GM12878 (cell line): ENCODE measurements around the gene GADL1. TPM values are rescaled to one million over a fixed set of nuclear protein-coding genes. Genes with fewer than 3 reads are reported as not detected.

ENCODE experiments used
- ATAC-seq: fragments of 200-7000 bp; cut with Tn5 transposase; 3 replicates; pipeline ENCODE4 v1.9.1; 2020; ENCODE audit warnings: mild to moderate bottlenecking, moderate library complexity
- BruUV-seq: library from RNA; stranded (reverse); fragments of 400-500 nt; replicated peaks from 2 replicates; lab custom pipeline; 2021; lab: Mats Ljungman, UMichigan
- CTCF ChIA-PET: fragments of 300-600 bp; sonication (Branson Sonifier 250); formaldehyde crosslinking; extraction: SDS; loops from one replicate; lab custom pipeline; 2021; ENCODE audit warnings: inconsistent platforms; lab: Yijun Ruan, JAX
- POLR2A ChIA-PET: fragments of 350-600 bp; formaldehyde crosslinking; extraction: SDS; loops from one replicate; lab custom pipeline; 2021; ENCODE audit warnings: inconsistent platforms; lab: Charles Lee
- RAD21 ChIA-PET: fragments of 300-600 bp; sonication (Branson Sonifier 250); formaldehyde crosslinking; loops from one replicate; lab custom pipeline; 2023; ENCODE audit warnings: antibody characterized with exemption; ENCODE audit not compliant: unreplicated experiment; lab: Charles Lee
- SMC1A ChIA-PET: fragments of 300-600 bp; sonication (Branson Sonifier 250); formaldehyde crosslinking; loops from one replicate; lab custom pipeline; 2023; ENCODE audit not compliant: unreplicated experiment, uncharacterized antibody; lab: Charles Lee
- DNase-seq: peaks from one replicate; pipeline ENCODE4 v3.0.0-alpha.2; 2011; ENCODE audit warnings: low read depth, low spot score
- FAIRE-seq: peaks from 3 replicates; lab custom pipeline; 2011; peaks lifted over from hg19 to GRCh38; lab: Jason Lieb, UNC
- H2AFZ ChIP-seq: 2 replicates; pipeline ENCODE4 v1.6.0; 2011; ENCODE audit warnings: low read depth, low read length, control low read depth; ENCODE audit not compliant: control insufficient read depth
- H3K27ac ChIP-seq: 2 replicates; pipeline ENCODE4 v1.5.1; 2011; ENCODE audit warnings: control low read depth; ENCODE audit not compliant: control insufficient read depth, insufficient read depth
- H3K27me3 ChIP-seq, 2 experiments: replicated peaks in 1 of 2; 2 replicates each; pipeline versions ENCODE4 v1.6.0 to v1.6.1; 2011; ENCODE audit warnings: low read length in 1 of 2; ENCODE audit not compliant: control insufficient read depth in 2 of 2, insufficient read depth in 2 of 2
- H3K36me3 ChIP-seq, 2 experiments: 2 replicates each; pipeline ENCODE4 v1.5.1; 2011; ENCODE audit warnings: low read length in 1 of 2; ENCODE audit not compliant: control insufficient read depth in 2 of 2, insufficient read depth in 2 of 2
- H3K4me1 ChIP-seq: 2 replicates; pipeline ENCODE4 v1.6.1; 2011; ENCODE audit warnings: mild to moderate bottlenecking, low read length, moderate library complexity, mixed read lengths; ENCODE audit not compliant: control insufficient read depth, insufficient read depth
- H3K4me2 ChIP-seq: 2 replicates; pipeline ENCODE4 v1.6.0; 2011; ENCODE audit warnings: control low read depth; ENCODE audit not compliant: control insufficient read depth, insufficient read depth
- H3K4me3 ChIP-seq: fragments of 200-600 bp; sonication (generic); 2 replicates; pipeline ENCODE4 v1.5.1; 2016
- H3K79me2 ChIP-seq: 2 replicates; pipeline ENCODE4 v1.6.0; 2011; ENCODE audit warnings: low read length; ENCODE audit not compliant: control insufficient read depth, insufficient read depth
- H3K9ac ChIP-seq: 2 replicates; pipeline ENCODE4 v1.8.0; 2011; ENCODE audit warnings: low read length, control low read depth, mixed read lengths; ENCODE audit not compliant: control insufficient read depth, insufficient read depth
- H3K9me3 ChIP-seq: replicated peaks from 3 replicates; pipeline ENCODE4 v1.5.1; 2011; ENCODE audit warnings: mild to moderate bottlenecking, low read length; ENCODE audit not compliant: control insufficient read depth, insufficient read depth
- H4K20me1 ChIP-seq: 2 replicates; pipeline ENCODE4 v1.6.0; 2011; ENCODE audit not compliant: control insufficient read depth, insufficient read depth
- BHLHE40 ChIP-seq, 2 experiments: fragments of 450-650 bp in 1 of 2; IDR thresholded peaks; 2 replicates each; pipeline ENCODE4 v1.6.1; 2011 to 2017; ENCODE audit warnings: low read depth in 2 of 2, borderline replicate concordance in 1 of 2, improper control_type of control experiment in 1 of 2, low read length in 1 of 2, mild to moderate bottlenecking in 1 of 2
- CBX3 ChIP-seq: fragments of 200-600 bp; sonication (generic); IDR thresholded peaks from 2 replicates; pipeline ENCODE4 v1.6.1; 2016; ENCODE audit warnings: low read depth, borderline replicate concordance
- ETV6 ChIP-seq, 2 experiments: fragments of 450-650 bp in 1 of 2; IDR thresholded peaks in 1 of 2; conservative IDR thresholded peaks in 1 of 2; 2 replicates each; pipeline ENCODE4 v1.6.1; 2014; ENCODE audit warnings: antibody characterized with exemption in 1 of 2, borderline replicate concordance in 1 of 2, low read depth in 1 of 2, mild to moderate bottlenecking in 1 of 2, moderate library complexity in 1 of 2
- HCFC1 ChIP-seq: fragments of 150-350 bp; IDR thresholded peaks from 2 replicates; pipeline ENCODE4 v1.6.1; 2014; ENCODE audit warnings: low read length
- MXI1 ChIP-seq: fragments of 150-350 bp; IDR thresholded peaks from 2 replicates; pipeline ENCODE4 v1.6.1; 2011; ENCODE audit warnings: low read depth, mild to moderate bottlenecking, inconsistent platforms, low read length, improper control_type of control experiment
- POLR2AphosphoS2 ChIP-seq: IDR thresholded peaks from 2 replicates; pipeline ENCODE4 v1.6.1; 2011; ENCODE audit warnings: low read depth, mild to moderate bottlenecking, low read length, improper control_type of control experiment, moderate library complexity
- RFX5 ChIP-seq: IDR thresholded peaks from 2 replicates; pipeline ENCODE4 v1.6.1; 2011; ENCODE audit warnings: low read depth, low read length, improper control_type of control experiment
- TARDBP ChIP-seq: IDR thresholded peaks from 2 replicates; pipeline ENCODE4 v1.6.1; 2016; ENCODE audit warnings: borderline replicate concordance
- ZNF592 ChIP-seq: fragments of 450-650 bp; IDR thresholded peaks from 2 replicates; pipeline ENCODE4 v1.6.1; 2017; ENCODE audit warnings: mild to moderate bottlenecking, moderate library complexity
- WGBS: methylation state at CpG from one replicate; pipeline ENCODE4 v1.1.6; 2016; ENCODE audit warnings: low lambda C conversion rate; ENCODE audit not compliant: insufficient replicate concordance, insufficient coverage; ENCODE audit errors: missing lambda C conversion rate; 5-methylcytosine and 5-hydroxymethylcytosine counted together
- in situ Hi-C: fragments of 300-500 bp; cut with MboI; formaldehyde crosslinking; loops from 9 replicates; pipeline ENCODE4 v1.14.3; 2018; ENCODE audit warnings: mixed read lengths
- intact Hi-C: fragments of 100-400 bp; cut with micrococcal nuclease; formaldehyde crosslinking; loops from one replicate; pipeline ENCODE4 v1.14.2; 2022; ENCODE audit not compliant: unreplicated experiment
- polyA plus RNA-seq, 11 experiments: library from polyadenylated mRNA; depleted of rRNA in 4 of 11; unstranded in 6 of 11; stranded (reverse) in 5 of 11; fragments of >200 nt; fragmentation: Nextera tagmentation in 4 of 11; fragmentation: Illumina TruSeq in 1 of 11; extraction: Ambion mirVana in 4 of 11; extraction: Trizol in 1 of 11; gene quantifications; 1 replicate in 1 of 11; 2 replicates in 10 of 11; pipeline versions ENCODE4 v1.2.1 to v1.2.3, GENCODE V29; 2011 to 2016; ENCODE audit warnings: inconsistent platforms in 2 of 11, missing spikeins in 2 of 11, low read depth in 1 of 11
- total RNA-seq, 4 experiments: library from RNA; depleted of rRNA in 3 of 4; stranded (reverse); fragments of >200 nt in 3 of 4; fragmentation: Illumina TruSeq in 1 of 4; extraction: Trizol in 1 of 4; gene quantifications; 2 replicates each; pipeline versions ENCODE4 v1.2.1 to v1.2.3, GENCODE V29; 2013 to 2021
- TF ChIP-seq, protein P1 (sequence below): IDR thresholded peaks from 2 replicates; pipeline ENCODE4 v1.6.1; 2011; ENCODE audit warnings: low read depth, low read length, improper control_type of control experiment, borderline replicate concordance
- TF ChIP-seq, protein P2 (sequence below): fragments of 450-650 bp; IDR thresholded peaks from 2 replicates; pipeline ENCODE4 v1.6.1; 2018; ENCODE audit warnings: borderline replicate concordance, mild to moderate bottlenecking; ENCODE audit not compliant: partially characterized antibody
- TF ChIP-seq, protein P3 (sequence below): fragments of 450-650 bp; IDR thresholded peaks from 2 replicates; pipeline ENCODE4 v1.6.1; 2014; ENCODE audit warnings: mild to moderate bottlenecking
- TF ChIP-seq, protein P4 (sequence below): IDR thresholded peaks from 2 replicates; pipeline ENCODE4 v1.6.1; 2011; ENCODE audit warnings: borderline replicate concordance, low read depth, mild to moderate bottlenecking, moderate library complexity, low read length; ENCODE audit not compliant: insufficient read depth, poor library complexity, severe bottlenecking

The GADL1 gene
- total and polyA plus RNA-seq, 10 of the 15 experiments (the other 5 are each of a cell fraction or from before 2014, with no cell fraction given), result 0.04 TPM; not detected in 9

GRCh38 chr3:30712991-30713390 is 181.5 kb downstream of the GADL1 start:
- 0% methylated on average over 4 of the region's 4 CpGs for WGBS
- Histone ChIP-seq H4K20me1 (no peaks in the 10 kb centered on the region), H3K79me2 (no peaks in the 10 kb centered on the region), H3K36me3 (no peaks in the 10 kb centered on the region), H2AFZ (no peak overlapping the region), H3K27me3 (no peaks in the 10 kb centered on the region), H3K9ac (no peak overlapping the region), H3K4me3 (no peak overlapping the region), H3K9me3 (no peaks in the 10 kb centered on the region), H3K27ac (no peak overlapping the region), H3K4me1 (no peaks in the 10 kb centered on the region), H3K4me2 (no peak overlapping the region)
- no TSS peak for BruUV-seq
- ATAC-seq (no peak), FAIRE-seq (no peak), DNase-seq (no peak)
- ChIA-PET POLR2A (no interaction called here), CTCF (interaction anchor here (0.5 kb wide), 1 partner anchor 286 kb away, joined by 3 read pairs; no protein-coding TSS in a partner anchor), SMC1A (interaction anchor here (1.0 to 1.5 kb wide), 2 partner anchors 11 to 22 kb away, joined by 4 to 6 read pairs; no protein-coding TSS in a partner anchor), RAD21 (interaction anchor here (1.2 kb wide), 1 partner anchor 9 kb away, joined by 3 read pairs; no protein-coding TSS in a partner anchor)
- intact Hi-C loops, result no loop called here
- in situ Hi-C loops, result no loop called here
- no peak for TF ChIP-seq ZNF592
- no peak for TF ChIP-seq ETV6 (conservative IDR thresholded peaks at IDR 0.05 in 1 of 2, IDR thresholded peaks at IDR 0.05 in 1 of 2; ENCODE audit: borderline replicate concordance in 1 of 2, low read depth in 1 of 2)
- TF ChIP-seq, protein P1, sequence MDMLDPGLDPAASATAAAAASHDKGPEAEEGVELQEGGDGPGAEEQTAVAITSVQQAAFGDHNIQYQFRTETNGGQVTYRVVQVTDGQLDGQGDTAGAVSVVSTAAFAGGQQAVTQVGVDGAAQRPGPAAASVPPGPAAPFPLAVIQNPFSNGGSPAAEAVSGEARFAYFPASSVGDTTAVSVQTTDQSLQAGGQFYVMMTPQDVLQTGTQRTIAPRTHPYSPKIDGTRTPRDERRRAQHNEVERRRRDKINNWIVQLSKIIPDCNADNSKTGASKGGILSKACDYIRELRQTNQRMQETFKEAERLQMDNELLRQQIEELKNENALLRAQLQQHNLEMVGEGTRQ, result no peak
- no peak for TF ChIP-seq TARDBP
- no peak for TF ChIP-seq BHLHE40 (IDR thresholded peaks at IDR 0.05; ENCODE audit: borderline replicate concordance in 1 of 2, low read depth in 2 of 2, low read length in 1 of 2)
- no peak for TF ChIP-seq MXI1
- TF ChIP-seq, protein P2, sequence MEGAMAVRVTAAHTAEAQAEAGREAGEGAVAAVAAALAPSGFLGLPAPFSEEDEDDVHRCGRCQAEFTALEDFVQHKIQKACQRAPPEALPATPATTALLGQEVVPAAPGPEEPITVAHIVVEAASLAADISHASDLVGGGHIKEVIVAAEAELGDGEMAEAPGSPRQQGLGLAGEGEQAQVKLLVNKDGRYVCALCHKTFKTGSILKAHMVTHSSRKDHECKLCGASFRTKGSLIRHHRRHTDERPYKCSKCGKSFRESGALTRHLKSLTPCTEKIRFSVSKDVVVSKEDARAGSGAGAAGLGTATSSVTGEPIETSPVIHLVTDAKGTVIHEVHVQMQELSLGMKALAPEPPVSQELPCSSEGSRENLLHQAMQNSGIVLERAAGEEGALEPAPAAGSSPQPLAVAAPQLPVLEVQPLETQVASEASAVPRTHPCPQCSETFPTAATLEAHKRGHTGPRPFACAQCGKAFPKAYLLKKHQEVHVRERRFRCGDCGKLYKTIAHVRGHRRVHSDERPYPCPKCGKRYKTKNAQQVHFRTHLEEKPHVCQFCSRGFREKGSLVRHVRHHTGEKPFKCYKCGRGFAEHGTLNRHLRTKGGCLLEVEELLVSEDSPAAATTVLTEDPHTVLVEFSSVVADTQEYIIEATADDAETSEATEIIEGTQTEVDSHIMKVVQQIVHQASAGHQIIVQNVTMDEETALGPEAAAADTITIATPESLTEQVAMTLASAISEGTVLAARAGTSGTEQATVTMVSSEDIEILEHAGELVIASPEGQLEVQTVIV, result no peak
- no peak for TF ChIP-seq RFX5
- no peak for TF ChIP-seq POLR2AphosphoS2
- TF ChIP-seq, protein P3, sequence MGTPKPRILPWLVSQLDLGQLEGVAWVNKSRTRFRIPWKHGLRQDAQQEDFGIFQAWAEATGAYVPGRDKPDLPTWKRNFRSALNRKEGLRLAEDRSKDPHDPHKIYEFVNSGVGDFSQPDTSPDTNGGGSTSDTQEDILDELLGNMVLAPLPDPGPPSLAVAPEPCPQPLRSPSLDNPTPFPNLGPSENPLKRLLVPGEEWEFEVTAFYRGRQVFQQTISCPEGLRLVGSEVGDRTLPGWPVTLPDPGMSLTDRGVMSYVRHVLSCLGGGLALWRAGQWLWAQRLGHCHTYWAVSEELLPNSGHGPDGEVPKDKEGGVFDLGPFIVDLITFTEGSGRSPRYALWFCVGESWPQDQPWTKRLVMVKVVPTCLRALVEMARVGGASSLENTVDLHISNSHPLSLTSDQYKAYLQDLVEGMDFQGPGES, result no peak
- TF ChIP-seq HCFC1, result no peak
- TF ChIP-seq, protein P4, sequence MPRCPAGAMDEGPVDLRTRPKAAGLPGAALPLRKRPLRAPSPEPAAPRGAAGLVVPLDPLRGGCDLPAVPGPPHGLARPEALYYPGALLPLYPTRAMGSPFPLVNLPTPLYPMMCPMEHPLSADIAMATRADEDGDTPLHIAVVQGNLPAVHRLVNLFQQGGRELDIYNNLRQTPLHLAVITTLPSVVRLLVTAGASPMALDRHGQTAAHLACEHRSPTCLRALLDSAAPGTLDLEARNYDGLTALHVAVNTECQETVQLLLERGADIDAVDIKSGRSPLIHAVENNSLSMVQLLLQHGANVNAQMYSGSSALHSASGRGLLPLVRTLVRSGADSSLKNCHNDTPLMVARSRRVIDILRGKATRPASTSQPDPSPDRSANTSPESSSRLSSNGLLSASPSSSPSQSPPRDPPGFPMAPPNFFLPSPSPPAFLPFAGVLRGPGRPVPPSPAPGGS, result no peak
- TF ChIP-seq CBX3, result no peak
